ENCODE results near the gene DCBLD1.

Gene DCBLD1

DNA sequence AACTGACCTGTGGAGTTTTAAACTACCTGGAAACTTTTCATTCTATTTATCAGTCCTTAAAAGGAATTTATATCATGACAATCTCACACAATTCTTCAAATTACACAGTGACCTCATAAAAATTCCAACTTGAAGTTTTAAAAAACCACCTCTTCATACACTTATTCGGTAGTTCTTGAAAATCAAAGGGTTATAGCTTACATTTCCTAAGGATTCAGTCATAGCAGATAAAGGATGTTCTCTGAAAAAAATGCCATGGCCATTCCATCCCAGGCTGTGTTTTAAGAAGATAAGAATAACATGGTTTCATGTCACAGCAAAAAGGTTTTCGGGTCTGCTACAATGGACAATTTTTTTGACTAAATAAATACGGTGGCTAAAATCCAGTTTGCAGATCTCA, 78.7 kb downstream of the DCBLD1 start:
- DNase-seq, result no peak

GRCh38 chr6:117564681-117565080, 82.2 kb downstream of the DCBLD1 start:
- DNase-seq, result no peak

- DNase-seq, result no peak
These were observed 85.8 kb downstream of the DCBLD1 start for GRCh38 chr6:117568247-117568646.

DNA sequence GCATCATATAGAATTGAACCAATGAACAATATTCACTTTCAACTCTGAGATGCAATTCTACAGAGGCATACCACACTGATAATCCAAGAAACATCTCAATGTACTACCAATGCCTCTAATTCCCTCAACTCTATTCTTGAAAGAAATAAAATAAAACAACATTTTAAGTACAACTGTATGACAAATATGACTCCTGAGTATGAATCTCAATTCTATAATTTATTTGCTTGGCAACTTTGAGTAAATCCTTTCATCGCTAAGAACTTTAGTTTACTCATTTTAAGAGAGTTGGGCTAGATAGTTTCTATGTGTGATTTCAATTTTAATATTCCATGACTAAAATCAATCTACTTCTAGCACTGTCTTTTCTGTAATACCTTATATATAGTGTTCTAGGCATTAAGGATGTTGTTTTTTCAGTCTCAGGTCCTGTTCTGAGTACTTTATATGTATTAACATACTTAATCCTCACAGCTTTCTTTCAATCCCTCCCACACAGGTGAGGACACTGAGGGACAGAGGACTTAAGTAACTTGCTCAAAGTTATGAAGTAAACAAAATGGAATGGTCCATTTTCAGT, 86.4 kb downstream of the DCBLD1 start:
- no peak for DNase-seq

DNA sequence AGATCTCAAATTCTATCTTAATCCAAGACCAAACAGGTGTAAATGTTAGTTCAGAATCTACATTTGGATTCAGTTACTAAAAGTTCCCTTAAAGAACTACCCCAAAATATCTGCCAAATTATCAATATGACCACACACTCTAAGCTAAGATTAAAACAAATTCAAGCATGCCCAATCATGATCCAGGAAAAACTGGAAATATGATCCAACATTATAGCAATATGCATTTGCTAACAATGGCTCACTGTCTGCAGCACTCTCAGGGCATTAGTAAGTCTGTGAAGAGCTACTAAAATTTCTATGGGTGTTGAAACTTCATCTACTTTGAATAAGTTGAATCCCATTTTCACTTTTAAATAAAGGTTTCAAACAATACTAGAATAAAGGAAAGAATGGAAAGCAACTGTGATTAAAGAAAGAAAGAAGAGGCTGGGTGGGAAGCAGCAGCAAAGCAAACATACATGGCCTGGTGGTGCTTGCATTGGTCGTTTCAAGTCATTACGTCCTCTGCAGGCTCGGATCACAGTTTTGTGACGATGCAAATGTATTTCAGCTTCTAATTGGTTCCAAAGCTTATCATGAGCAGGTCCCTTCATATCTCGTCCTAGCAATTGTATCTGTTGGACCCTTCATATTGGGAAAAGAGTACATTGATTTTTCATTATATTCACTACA, 90.7 kb downstream of the DCBLD1 start:
- no peak for DNase-seq

- no peak for DNase-seq
These were observed 91.7 kb downstream of the DCBLD1 start for GRCh38 chr6:117574198-117574597.

- no peak for DNase-seq
These were observed 103.2 kb downstream of the DCBLD1 start for GRCh38 chr6:117585647-117586046.

GRCh38 chr6:117590447-117590846, 108.0 kb downstream of the DCBLD1 start:
- DNase-seq, result no peak

DNA sequence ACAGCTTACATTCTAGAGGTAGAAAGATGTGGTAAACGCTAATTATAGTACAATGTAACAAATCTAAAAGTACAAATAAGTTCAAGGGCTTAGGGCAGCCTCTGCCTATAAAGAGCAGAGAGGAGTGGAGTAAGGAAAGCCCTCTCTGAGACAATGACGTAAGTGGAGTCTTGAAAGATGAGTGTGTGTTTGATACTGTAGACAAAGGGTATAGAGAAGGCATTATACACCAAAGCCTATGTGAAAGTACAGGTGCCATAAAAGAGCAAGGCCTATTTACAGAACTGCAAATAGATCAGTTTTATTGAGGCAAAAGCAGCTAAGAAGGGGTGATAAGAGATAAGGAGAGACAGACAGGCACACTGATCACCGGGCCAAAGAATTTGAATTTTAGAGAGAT, 108.9 kb downstream of the DCBLD1 start:
- no peak for DNase-seq

DNA sequence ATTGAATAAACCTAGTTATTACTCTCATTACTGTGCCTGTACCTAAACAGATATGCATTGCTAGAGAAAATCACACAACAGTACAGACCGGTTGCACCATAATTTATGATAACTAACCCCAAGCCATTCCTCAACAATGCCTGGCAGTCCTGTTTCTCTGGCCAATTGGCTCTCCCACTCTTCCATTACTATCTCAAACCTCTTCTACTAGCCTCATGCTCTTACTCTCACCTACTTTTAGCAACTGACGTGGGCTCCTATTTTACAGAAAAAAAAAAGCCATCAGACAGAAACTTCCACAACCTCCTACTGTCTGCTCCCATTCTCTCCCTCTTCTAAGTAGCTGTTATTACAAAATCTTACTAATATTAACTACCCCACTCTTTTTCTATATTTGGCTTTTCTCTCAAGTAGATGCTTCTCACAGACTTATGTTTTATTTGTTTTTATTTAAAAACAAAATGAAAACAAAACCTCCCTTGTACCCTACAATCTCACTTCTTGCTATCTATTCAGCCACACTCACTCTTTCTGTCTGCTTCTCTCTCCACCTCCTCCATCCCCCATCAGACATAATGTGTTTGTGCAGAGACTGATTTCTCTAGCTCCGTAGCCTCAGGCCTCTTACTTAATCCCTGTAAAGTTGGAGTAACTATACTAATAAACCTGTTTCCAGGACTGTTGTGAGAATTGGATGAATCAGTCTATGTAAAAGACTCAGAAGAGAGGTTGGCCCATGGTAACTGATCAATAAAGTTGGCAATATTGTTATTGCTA, 110.7 kb downstream of the DCBLD1 start:
- no peak for DNase-seq

GRCh38 chr6:117595099-117595923, 112.8 kb downstream of the DCBLD1 start:
- DNase-seq, result no peak

DNA sequence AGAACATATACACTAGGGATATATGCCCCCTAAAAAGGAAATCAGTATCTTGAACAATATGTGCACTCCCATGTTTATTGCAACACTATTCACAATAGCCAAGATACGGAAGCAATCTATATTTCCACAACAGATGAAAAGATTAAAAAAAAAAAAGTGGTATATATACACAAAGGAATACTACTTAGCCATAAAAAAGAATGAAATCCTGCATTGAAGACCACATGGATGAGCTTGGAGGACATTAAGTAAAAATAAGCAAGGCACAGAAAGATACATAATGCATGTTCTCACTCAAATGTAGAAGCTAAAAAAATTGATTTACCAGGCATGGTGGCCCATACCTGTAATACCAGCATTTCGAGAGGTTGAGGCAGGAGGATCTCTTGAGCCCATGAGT, 115.3 kb downstream of the DCBLD1 start:
- DNase-seq, result no peak
